Ecto neural progenitor cell (in vitro differentiated cells): ENCODE measurements around the gene APBB2.

Experiments
- DNase-seq: peaks from one replicate; pipeline ENCODE4 v3.0.0-alpha.2; 2018; ENCODE audit warnings: low spot score

Gene APBB2

DNA sequence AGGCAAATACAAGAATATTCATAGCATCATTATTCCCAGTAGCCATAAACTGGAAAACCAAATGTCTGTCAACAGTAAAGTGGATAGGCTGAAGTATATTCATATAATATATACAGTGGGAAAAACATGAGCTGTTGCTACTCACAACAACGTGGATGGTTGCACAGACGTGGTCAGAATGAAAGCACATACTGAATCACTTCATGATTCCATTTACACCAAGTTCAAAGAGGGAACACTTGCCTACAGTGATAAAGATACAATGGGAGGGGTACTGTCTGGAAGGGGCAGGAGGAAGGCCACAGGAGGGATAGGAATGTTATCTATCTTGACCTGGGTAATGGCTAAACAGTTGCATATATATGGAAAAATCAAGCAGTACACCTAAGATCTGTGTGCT is 25.3 kb downstream of the APBB2 start:
- no peak for DNase-seq

DNA sequence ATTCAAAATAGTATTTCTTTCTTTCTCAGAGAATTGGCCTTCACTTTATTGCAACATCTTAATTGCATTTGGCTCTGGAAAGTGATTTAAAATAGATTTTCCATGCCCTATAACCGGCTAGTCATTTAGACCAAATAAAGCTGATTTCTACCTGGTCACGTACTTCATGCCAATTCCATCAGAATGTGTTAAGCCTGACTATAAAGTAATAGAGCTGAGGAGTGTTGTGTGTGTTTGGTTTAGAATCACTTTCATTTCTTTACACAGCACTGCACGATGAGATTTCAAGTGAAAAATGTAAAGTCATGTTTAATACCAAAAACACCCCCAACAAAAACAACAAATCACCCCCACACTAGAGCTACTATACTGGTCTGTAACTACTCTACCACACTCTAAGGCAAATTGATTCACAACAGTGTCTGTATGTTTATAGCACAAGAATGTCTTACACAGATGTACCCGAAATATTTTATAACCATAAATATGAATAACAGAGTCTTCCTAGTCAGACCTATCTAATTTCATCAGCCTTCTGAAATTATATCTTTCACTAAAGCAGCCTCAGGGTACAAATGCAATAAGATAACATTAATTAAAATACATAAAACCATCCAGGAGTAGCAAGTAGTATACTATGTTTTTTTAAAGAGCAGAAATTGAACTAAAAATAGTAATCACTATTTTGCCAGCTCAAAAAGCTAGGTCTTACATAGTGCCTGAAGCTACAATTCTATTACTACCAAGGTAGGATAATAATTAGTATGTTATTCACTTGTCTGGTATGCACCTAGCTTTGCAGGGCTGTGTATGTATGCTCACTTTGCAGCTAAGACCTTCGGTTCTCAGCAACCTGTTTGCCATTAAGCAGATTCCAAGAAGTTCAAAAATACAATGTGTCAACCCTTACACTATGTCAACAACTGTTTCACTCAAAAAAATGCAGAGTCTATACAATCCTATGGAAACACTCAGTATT is 28.4 kb downstream of the APBB2 start:
- DNase-seq = no peak

DNA sequence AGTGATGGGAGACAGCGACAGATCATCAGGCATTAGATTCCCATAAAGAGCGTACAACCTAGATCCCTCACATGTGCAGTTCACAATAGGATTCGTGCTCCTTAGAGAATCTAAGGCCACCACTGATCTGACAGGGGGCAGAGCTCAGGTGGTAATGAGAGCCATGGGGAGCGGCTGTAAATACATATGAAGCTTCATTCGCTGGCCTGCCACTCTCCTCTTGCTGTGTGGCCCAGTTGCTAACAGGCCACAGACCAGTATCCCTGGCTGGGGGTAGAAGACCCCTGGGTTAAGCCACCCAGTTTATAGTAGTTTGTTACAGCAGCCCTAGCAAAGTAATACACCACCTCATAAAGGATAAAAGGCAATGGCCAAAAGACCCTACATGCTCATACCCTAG is 30.3 kb downstream of the APBB2 start:
- no peak for DNase-seq

DNA sequence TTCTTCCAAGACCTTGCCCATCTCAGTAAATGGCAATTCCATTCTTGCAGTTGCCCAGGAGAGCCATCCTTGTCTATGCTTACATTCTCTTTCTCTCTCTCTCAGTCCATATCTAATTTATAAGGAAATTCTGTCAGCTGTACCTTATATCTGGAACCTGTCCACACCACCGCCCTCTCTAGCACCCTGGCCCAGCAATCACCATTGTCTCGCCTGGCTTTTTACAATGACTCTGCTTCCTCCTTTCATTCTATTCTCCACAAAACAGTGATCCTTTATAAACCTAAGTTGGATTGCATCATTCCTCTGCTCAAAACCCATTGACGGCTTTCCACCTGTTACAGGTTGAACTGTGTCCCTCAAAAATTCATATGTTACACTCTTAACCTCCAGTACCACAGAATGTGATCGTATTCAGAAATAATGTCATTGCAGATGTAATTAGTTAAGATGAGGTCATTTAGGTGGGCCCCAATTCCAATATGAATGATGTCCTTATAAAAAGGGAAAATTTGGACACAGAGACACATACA is 31.3 kb downstream of the APBB2 start:
- no peak for DNase-seq

DNA sequence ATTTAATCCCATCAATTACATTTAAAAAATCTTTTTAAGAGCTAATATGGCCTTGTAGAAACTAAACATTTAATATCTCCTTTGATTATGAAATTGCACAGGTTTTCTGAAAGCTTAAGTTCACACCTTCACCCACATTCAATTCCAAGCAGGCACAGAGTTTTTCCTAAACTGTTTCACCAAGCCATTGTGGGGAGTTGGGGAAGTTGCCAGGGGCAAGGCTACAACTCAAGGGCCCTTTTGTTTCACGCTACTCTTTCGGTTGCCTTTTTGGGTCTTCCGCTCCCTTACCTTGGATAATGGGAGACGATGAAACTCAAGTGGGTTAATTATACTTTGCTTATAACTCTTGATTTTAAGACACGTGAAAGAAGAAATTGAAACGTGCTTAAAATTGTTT is 33.3 kb downstream of the APBB2 start:
- DNase-seq = no peak

DNA sequence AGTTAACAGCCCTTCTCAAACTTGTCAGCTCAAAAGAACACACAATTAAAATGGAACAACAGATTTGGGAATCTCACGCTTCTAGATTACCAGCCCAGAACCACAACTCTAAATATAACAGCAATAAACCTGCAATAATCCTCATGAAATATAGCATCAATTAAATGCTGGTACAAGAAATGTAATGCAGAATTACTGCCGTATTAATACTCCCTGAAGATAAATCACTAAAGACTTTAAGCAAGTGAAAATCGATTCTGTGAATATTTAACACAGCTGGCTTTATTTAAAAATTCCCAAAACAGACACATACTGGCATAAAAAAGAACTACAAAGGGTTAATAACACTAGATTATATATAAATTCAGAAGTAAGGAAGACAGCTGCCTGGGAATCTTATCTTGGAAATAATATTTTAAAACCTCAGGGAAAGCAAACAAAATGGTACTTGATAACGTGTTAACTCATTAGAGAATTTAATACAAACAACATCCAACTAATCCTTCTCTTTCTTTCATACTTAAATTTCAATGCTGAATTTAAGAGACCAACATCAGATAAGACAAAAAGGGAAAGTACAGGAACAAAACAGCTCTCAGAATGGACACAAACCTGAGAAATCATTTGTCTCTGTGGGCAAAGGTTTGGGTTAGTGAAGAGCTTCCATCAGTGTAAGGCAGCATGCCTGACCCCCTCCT is 34.7 kb downstream of the APBB2 start:
- DNase-seq = no peak

DNA sequence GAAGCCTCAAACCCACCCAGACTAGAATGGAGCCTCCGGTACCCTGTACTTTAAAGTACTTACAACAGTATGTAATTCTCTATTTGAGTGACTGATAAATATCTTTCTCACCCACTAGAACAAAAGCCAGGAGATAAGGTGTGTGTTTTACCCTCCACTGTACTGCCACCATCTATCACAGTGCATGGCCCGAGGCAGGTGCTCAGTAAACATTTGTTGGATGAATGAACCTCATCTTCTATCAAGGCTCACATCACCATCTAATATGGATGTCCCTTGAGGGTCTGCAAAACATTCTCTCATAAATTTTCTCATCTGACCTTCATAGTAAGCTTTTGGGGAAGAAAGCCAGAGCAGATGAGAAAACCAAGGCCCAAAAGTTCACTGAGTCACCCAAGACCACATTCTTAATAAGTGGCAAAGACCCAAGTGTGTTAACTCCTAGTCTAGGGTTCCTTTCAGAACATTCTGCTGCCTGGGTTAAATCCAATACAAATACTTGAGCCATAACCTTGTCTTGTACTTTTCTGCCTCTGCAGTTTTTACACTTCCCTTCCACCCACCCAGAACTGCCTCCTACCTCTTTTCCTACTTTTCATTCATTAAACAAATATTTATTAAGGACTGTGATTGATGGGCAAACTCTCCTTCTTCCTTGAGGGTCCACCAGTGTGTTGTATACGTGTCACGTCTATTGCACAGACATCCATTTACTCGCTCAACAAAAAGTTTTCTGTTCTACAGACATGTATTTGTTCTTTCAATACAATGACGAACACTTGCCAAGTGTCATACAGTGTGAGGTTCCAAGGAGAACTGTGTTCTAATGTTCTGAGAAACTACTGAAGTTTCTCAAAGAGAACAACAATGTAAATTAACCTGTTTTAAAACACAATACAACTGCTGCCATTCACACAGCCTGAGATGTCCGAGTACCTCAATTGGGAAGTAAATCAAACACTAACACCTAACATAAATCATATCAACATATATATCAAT is 35.7 kb downstream of the APBB2 start:
- DNase-seq = no peak

DNA sequence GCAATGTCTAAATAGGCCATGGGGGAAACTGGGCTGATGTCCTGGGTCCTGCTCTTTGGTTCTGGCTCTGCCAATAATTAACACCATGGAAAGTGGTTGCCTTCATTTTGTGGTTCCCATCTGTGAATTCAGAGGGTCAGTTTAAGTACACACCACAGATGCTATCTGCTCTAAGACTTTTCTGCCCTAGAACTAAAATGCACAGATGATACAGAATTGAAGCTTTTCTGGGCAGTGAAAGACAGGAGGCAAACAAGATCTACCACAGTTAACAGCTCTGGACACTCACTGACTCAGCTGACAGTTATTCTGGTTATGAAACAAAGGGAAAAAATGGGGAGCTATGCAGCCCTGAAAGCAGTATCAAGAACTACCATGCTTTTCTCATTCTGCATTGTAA is 37.3 kb downstream of the APBB2 start:
- no peak for DNase-seq

DNA sequence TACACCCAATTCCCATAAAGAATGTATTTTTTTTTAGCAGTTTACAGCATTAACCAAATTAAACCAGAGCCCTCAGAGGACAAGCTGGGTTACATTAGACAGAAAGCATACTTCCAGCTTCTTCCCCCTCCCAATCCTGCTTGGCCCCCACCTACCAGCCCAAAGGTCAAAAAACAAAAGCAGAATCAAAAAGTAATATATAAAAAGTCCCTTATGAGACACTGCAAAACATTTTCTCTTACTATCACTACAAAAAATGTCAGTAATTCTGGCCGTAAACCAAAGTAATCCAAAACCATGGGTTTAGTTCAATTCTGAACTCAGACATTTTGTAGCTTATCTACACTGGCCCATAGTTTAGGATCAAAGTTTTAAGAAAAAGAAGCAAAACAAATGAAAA is 38.0 kb downstream of the APBB2 start:
- no peak for DNase-seq

DNA sequence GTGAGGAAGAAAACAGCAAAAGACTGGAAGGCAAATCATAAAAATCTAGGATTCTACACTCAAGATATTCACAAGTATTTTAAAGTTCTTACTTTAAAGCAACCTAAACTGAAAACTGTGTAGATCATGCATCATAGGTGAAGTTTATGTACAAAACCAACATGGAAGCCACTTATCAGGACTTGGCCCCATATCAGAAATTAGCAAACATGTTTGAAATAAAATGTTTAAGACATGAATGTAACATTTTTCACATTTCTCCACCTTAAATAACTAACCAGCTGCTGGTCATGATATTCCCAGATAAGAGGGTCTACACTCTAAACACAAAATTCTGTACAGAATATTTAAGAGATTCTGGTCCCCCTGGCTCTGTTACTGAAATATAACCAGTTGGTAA is 38.5 kb downstream of the APBB2 start:
- DNase-seq = no peak

DNA sequence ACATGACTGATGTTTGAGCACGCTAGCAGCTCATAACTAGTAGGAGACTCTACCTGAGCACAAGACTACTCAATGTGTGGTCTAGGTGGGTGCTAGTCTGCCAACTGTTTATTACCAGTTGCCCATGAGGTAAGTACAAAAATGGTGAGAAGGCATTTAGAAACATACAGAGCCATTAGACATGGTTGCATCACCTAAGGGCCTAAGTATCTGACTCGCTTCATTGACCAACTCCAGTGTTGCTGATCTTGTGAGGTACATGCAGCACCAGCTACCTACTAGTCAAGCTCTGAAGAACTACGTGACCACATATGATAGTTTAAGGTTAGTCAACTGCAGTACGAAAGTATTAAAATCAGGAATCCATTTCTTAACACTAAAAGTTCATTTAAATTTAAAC is 39.9 kb downstream of the APBB2 start:
- no peak for DNase-seq

DNA sequence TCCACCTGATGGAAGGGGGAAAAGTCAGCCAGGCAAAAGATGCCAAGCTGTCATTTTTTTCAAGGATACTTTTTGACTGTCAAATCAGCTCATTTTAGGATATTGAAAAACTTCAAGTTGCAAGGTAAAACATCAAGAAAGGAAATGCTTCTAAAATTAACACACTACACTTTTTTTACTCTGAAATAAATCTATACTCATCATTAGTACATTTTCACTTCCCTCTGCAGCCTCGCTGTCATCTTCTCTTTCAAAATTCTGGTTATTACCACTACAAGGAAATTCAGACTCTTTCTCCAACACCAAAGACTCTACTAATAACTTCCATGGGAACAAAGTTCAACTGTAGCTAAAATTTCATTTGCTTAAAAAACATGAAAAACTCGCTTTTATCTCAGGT is 41.6 kb downstream of the APBB2 start:
- no peak for DNase-seq

DNA sequence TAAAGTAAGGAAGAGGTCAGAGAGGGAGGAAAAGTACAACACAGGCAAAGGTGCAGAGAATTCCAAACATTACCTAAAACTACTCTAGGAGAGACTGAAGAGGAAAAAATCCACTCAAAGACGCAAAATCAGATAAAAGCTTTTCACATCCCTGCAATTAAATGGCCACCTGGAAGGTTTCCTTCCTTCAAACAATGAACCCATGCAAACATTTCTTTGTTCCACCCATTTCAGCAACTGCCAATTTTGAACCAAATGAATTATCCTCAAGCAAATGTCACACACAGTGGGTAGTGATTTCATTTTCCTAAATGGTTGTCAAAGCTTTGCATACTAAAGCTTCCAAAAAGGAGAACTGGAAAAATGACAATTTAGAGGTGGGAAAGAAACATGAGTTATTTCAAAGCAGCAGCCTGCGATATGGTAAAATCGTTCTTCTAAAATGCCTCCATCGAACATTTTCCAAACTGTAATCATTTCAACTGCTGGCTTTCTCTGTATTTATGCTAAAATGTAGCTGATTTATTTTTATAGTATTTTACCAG is 45.0 kb downstream of the APBB2 start:
- no peak for DNase-seq

DNA sequence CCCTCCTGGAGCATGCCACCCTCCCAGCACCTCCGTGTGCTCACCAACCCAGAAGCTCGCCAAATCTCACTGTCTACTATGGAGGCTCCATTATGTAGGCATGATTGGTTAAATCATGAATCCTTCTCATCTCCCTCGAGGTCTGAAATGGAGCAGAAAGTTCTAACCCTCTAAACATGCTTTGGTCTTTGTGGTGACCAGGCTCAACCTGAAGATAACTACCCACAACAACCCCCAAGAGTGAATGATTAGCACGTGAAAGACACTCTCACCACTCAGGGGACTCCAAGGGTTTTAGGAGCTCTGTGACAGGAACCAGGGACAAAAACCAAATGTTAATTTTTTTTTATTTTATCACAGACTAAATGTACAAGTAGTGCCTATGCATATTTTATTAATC is 47.2 kb downstream of the APBB2 start:
- DNase-seq = no peak

DNA sequence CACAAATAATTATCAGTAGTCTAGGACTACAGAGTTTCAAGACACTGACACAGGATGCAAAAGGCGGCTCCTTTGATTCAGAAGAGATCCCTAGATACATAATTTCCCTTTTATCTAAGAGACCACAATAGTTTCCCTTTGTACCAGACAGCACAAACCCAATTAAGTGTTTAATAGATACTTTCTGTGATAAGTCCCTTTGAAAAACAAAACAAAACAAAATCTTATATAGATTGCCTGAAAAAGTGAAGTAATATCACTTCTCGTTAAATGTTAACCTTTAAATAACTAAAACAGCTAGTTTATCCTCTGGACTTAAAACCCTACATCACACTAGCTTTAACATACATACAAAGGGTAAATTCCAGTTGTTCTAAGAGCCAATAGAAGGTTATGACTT is 49.9 kb downstream of the APBB2 start:
- DNase-seq = no peak

DNA sequence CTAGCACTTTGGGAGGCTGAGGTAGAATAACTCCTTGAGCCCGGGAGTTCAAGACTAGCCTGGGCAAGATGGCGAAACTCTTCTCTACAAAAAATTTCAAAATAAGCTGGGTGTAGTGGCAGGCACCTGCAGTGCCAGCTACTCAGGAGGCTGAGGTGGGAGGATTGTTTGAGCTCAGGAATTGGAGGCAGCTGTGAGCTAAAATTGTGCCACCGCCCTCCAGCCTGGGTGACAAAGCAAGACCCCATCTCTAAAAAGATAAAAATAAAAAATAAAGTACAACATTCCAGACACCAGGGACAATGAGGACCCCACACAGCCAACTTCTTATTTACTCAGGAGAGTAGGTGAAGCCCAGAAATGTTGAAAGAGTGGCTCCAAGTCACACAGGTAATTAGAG is 53.0 kb downstream of the APBB2 start:
- DNase-seq = no peak

DNA sequence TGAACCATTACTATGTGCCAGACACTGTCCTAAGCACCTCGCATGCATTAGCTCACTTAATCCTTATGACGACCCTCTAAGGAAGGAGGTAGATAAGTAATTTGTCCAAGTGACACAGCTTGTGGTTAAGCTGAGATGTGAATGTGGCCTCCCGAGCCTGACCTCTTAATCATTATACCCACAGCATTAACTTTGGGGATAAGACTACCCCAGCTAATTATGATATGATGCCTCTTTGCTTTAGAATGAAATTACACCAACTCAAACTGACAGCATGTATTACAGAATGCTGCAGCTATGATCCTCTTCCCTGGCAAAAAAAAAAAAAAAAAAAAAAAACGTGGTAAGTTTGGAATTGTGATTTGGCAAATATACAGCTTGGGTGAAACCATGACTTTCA is 53.5 kb downstream of the APBB2 start:
- no peak for DNase-seq

DNA sequence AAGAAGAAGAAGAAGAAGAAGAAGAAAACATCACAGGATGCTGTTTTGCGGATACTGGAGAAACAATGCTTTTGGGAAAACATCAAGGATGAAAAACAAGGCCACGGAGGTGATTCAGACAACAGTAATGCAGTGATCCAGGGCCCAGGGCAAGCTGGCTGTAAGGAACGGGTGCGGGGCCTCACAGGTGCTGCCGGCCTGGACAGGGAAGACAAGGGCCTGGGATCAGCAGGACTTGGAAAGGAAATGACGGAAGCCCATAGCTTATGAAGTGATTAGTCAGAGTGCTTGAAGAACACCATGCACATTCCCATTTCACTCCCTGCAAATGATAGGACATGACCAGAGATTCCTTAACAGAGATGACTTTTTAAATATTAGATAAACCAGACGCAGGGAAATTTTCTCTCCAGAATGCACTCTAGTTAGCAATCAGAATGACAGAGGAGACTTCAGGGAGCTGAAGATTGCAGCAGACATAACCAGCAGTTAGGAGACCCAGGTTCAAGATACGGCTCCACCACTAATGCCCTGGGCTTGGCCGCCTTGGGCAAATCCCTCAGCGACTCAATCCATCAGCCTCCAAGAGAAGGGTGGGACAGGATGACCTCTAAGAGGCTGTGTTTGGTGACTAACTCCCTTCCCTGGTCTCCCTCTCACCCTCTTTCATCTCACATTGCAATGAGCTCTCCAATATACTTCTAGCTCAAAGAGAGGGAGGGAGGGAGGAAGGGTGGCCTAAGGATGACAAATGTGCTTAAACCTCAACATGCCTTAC is 54.1 kb downstream of the APBB2 start:
- no peak for DNase-seq

DNA sequence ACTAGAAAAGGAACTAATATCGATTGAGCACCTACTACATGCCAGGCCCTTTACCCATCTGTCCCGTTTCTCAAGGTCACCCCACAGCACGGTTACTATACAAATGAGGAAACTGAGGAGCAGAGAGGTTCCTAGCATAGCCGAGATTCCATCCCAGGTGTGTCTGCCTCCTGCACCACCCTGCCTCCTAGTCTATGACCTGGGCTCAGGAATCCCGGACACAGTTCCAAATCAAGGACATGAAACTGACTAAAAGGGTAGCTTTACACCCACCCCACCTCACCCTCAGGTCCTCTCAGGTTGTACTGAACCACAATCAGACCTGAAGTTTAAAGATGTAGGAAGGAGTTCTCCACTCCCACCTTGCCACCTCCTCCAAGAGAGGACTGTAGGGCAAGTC is 55.6 kb downstream of the APBB2 start:
- no peak for DNase-seq

DNA sequence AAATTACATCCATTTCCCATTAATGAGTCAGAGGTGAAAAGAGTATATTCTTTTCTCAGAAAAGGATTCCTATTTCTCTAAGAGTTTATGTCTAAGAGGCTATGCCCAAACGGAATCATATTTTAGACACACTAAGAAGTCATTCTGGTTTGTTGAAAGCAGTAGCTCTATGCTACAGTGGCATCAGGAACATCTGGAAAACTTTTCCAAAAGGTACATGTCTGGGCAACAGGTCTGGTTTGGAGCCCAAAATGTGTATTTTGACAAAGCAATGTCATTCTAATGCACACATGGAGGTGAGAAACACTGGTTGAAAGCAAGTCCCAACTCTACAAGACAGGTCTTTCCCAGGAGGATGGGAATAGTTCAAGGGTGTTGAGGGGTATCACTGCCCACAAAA is 56.1 kb downstream of the APBB2 start:
- DNase-seq = no peak

DNA sequence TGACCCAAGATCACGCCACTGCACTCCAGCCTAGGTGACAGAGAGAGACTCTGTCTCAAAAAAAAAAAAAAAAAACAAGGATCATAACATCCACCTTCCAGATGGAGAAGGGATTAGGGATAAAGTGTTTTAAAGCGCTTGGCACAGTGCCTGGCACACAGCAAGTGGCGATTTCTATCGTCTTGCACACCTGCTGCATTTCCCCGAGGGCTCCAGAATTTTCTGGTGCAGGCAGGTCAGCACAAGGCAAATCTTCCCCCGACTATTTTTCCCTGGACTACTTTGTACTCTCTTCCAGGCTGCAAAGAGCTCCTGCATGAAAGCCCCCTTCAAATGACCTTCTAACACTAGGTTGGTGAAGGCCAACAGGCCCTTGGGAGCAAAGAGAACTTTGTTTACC is 57.3 kb downstream of the APBB2 start:
- no peak for DNase-seq
